HepG2 (cell line): ENCODE data around the gene GOLPH3.

ENCODE experiments used
- MYC ChIP-seq: sonication (generic); formaldehyde crosslinking; IDR thresholded peaks from 2 replicates; pipeline ENCODE4 v1.9.0; 2021; ENCODE audit warnings: missing genetic modification reagents, borderline replicate concordance
- ZFP41 ChIP-seq: sonication (generic); formaldehyde crosslinking; IDR thresholded peaks from 2 replicates; pipeline ENCODE4 v1.4.0; 2020; ENCODE audit warnings: mild to moderate bottlenecking, missing genetic modification reagents, borderline replicate concordance
- ZMYM3 ChIP-seq: sonication (generic); formaldehyde crosslinking; IDR thresholded peaks from 2 replicates; pipeline ENCODE4 v1.5.1; 2020; ENCODE audit warnings: mild to moderate bottlenecking, missing genetic modification reagents
- ZNF224 ChIP-seq: sonication (generic); formaldehyde crosslinking; IDR thresholded peaks from 2 replicates; pipeline ENCODE4 v1.5.0; 2020; ENCODE audit warnings: mild to moderate bottlenecking, missing genetic modification reagents
- TF ChIP-seq, protein P1 (sequence below): sonication (generic); formaldehyde crosslinking; IDR thresholded peaks from 2 replicates; pipeline ENCODE4 v1.8.1; 2023; ENCODE audit warnings: missing genetic modification reagents, mild to moderate bottlenecking, borderline replicate concordance
- TF ChIP-seq, protein P2 (sequence below): sonication (generic); formaldehyde crosslinking; IDR thresholded peaks from 2 replicates; pipeline ENCODE4 v1.4.0; 2020; ENCODE audit warnings: missing genetic modification reagents, borderline replicate concordance

DNA sequence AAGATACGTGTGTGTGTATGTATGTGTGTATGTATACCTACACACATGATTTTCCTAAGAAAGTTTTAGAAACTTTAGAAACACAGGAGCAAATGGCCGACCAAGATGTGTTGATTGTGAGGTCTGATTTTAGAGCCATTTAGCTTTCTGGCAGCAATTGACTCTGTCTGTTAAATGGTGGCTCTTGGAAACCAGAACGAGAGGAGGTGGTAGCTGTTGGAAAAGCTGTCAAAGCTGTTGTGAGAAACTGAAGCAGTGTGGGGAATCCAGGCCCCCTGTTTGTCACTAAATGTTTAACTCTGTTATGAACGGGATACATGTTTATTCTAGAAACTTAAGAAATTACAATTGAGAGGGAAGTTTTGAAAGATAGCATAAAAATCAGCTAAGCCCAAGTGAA is 91.4 kb downstream of the GOLPH3 start:
- TF ChIP-seq, protein P1, sequence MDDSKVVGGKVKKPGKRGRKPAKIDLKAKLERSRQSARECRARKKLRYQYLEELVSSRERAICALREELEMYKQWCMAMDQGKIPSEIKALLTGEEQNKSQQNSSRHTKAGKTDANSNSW (CRISPR knock-in tag), result no peak
- TF ChIP-seq, protein P2, sequence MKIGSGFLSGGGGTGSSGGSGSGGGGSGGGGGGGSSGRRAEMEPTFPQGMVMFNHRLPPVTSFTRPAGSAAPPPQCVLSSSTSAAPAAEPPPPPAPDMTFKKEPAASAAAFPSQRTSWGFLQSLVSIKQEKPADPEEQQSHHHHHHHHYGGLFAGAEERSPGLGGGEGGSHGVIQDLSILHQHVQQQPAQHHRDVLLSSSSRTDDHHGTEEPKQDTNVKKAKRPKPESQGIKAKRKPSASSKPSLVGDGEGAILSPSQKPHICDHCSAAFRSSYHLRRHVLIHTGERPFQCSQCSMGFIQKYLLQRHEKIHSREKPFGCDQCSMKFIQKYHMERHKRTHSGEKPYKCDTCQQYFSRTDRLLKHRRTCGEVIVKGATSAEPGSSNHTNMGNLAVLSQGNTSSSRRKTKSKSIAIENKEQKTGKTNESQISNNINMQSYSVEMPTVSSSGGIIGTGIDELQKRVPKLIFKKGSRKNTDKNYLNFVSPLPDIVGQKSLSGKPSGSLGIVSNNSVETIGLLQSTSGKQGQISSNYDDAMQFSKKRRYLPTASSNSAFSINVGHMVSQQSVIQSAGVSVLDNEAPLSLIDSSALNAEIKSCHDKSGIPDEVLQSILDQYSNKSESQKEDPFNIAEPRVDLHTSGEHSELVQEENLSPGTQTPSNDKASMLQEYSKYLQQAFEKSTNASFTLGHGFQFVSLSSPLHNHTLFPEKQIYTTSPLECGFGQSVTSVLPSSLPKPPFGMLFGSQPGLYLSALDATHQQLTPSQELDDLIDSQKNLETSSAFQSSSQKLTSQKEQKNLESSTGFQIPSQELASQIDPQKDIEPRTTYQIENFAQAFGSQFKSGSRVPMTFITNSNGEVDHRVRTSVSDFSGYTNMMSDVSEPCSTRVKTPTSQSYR (CRISPR knock-in tag), result no peak
- TF ChIP-seq MYC (no peak), ZFP41 (CRISPR knock-in tag) (no peak), ZMYM3 (no peak), ZNF224 (CRISPR knock-in tag) (no peak)
